ENCODE data around the gene CENPB. TPM values are rescaled to one million over a fixed set of nuclear protein-coding genes. Genes with fewer than 3 reads are reported as not detected.
A peak's percentile ranks its signal among the peaks of the same experiment; 100 is the strongest.

CENPB gene
- total RNA-seq, 4 donors from 2014 or later = 72.8 to 109 (median 100) TPM

GRCh38 chr20:3740615-3741301 is 45.8 kb downstream of the CENPB start:
- Histone ChIP-seq H3K27ac (no peak overlapping the region), H3K36me3 (peaks cover 0 to 7% (median 0%) of the 10 kb centered on the region in 3 donors), H3K27me3 (peaks cover 0 to 11% of the 10 kb centered on the region in 2 donors), H3K9me3 (no peaks in the 10 kb centered on the region), H3K4me3 (no peak overlapping the region), H3K4me1 (peaks cover 0 to 33% (median 0%) of the 10 kb centered on the region in 4 donors)
- TF ChIP-seq POLR2A (IDR thresholded peaks at IDR 0.05) (no peak), CTCF (IDR thresholded peaks at IDR 0.05) (no peak), EP300 (IDR thresholded peaks at IDR 0.05) (no peak)
- 84 to 90% methylated on average over 10 to 15 of the region's 15 CpGs for WGBS, 2 donors
- DNase-seq (ENCODE audit: low spot score in 2 of 2) = no peak

- TF ChIP-seq POLR2A (IDR thresholded peaks at IDR 0.05) (no peak), CTCF (IDR thresholded peaks at IDR 0.05) (no peak), EP300 (IDR thresholded peaks at IDR 0.05) (no peak)
- peak overlapping the region in 3 of 4 donors; percentile 7 to 62 (median 33) for H3K27ac ChIP-seq
These were observed 46.6 kb downstream of the CENPB start for GRCh38 chr20:3739926-3740451.

GRCh38 chr20:3739054-3739925 is 47.2 kb downstream of the CENPB start:
- H3K9me3 ChIP-seq = no peaks in the 10 kb centered on the region
- H3K4me3 ChIP-seq = no peak overlapping the region
- peak overlapping the region in 3 of 4 donors; percentile 7 to 62 (median 33) for H3K27ac ChIP-seq
- no peak for DNase-seq (ENCODE audit: low spot score in 2 of 2)
- H3K36me3 ChIP-seq = peaks cover 0 to 3% (median 0%) of the 10 kb centered on the region in 3 donors
- H3K27me3 ChIP-seq = no peaks in the 10 kb centered on the region
- TF ChIP-seq EP300 (IDR thresholded peaks at IDR 0.05) (no peak), CTCF (IDR thresholded peaks at IDR 0.05) (no peak), POLR2A (IDR thresholded peaks at IDR 0.05) (no peak)
- 60 to 66% methylated on average over 18 to 19 of the region's 19 CpGs for WGBS, 2 donors
- H3K4me1 ChIP-seq = peaks cover 0 to 36% (median 2%) of the 10 kb centered on the region in 4 donors

More at GRCh38 chr20:3739926-3740451, 46.6 kb downstream of the CENPB start:
- H3K4me3 ChIP-seq = no peak overlapping the region
- H3K9me3 ChIP-seq = no peaks in the 10 kb centered on the region
- H3K27me3 ChIP-seq = peaks cover 0 to 5% of the 10 kb centered on the region in 2 donors
- peaks cover 0 to 3% (median 0%) of the 10 kb centered on the region in 3 donors for H3K36me3 ChIP-seq
- peaks cover 0 to 35% (median 0%) of the 10 kb centered on the region in 4 donors for H3K4me1 ChIP-seq
- WGBS, 2 donors = 40 to 76% methylated on average over 2 to 5 of the region's 7 CpGs
- DNase-seq (ENCODE audit: low spot score in 2 of 2) = no peak

- H3K27me3 ChIP-seq = peaks cover 0 to 3% of the 10 kb centered on the region in 2 donors
- DNase-seq (ENCODE audit: low spot score in 2 of 2) = no peak
- 53 to 61% methylated on average over 11 of the region's 11 CpGs for WGBS, 2 donors
- H3K36me3 ChIP-seq = peaks cover 0 to 3% (median 0%) of the 10 kb centered on the region in 3 donors
- no peak overlapping the region for H3K4me3 ChIP-seq
- H3K27ac ChIP-seq = peak overlapping the region in 1 of 4 donors; percentile 6
- H3K4me1 ChIP-seq = peaks cover 0 to 44% (median 5%) of the 10 kb centered on the region in 4 donors
- no peaks in the 10 kb centered on the region for H3K9me3 ChIP-seq
- TF ChIP-seq CTCF (IDR thresholded peaks at IDR 0.05) = no peak
- TF ChIP-seq POLR2A (IDR thresholded peaks at IDR 0.05) = no peak
- TF ChIP-seq EP300 (IDR thresholded peaks at IDR 0.05) = no peak
These were observed 48.2 kb downstream of the CENPB start for GRCh38 chr20:3738111-3739053.
